ENCODE measurements around the gene SPATA9.
"Not testable (repeated sequence)": the region's sequence is repeated elsewhere in the genome, so short reads cannot be mapped to it uniquely, and the experiment has no call there.

Gene SPATA9

DNA sequence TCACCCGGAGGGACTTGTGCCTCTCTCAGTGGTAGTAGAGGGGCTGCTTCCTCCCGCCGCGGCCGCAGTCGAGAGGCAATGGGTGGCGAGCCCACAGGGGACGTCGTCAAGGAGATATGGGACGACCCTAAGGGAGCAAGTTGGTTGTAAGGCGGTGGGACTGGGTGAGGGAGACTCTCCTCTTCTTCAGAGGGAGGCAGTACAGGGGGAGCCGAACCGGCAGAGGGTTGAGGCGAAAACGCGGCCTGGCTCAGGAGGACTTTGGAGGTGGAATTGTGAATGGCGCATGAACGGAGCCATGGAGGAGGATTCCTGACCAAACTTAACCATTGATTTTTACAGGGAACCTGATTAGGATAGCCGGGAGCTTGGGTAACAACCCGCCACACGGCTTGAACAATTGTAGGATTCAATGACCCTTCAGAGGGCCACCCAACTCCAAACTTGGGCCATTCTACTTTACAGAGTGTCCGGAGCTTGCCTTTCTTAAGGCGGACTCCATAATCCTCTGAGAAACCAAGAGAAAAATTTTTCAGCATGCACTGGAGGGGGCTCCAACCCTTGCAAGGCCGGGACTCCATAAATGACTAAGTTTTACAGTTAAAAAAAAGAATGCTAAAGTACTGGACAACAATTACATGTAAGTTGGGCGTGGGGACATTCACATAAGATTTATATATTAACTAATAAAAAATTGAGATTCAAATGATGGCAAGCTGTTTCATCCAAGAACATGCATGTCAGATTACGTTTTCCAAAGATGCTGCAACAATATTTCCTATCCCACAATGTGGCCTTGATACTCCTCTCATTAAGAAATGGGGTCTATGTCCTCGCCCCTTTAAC, 28.9 kb upstream of the SPATA9 start (continued):
- TF ChIP-seq ZNF624 (tag by site-specific recombination; IDR thresholded peaks at IDR 0.05) (no peak), ZBTB21 (tag by site-specific recombination; IDR thresholded peaks at IDR 0.05) (no peak), PRDM1 (tag by site-specific recombination; IDR thresholded peaks at IDR 0.05) (no peak), ZNF585B (tag by site-specific recombination; IDR thresholded peaks at IDR 0.05) (no peak), ZNF792 (tag by site-specific recombination; IDR thresholded peaks at IDR 0.05) (no peak), ZNF530 (tag by site-specific recombination; IDR thresholded peaks at IDR 0.05; ENCODE audit: low read depth) (no peak), ZNF510 (tag by site-specific recombination; IDR thresholded peaks at IDR 0.05; ENCODE audit: insufficient replicate concordance) (no peak), ZNF423 (tag by site-specific recombination; IDR thresholded peaks at IDR 0.05) (peak; percentile 79), ZNF391 (tag by site-specific recombination; IDR thresholded peaks at IDR 0.05; ENCODE audit: borderline replicate concordance, low read depth) (no peak), ZSCAN30 (tag by site-specific recombination; IDR thresholded peaks at IDR 0.05) (peak; percentile 22; the same call in 1 of the 2 replicates), KLF10 (tag by site-specific recombination; IDR thresholded peaks at IDR 0.05) (no peak), ZNF211 (tag by site-specific recombination; IDR thresholded peaks at IDR 0.05; ENCODE audit: low read depth) (no peak), ZNF776 (tag by site-specific recombination; IDR thresholded peaks at IDR 0.05; ENCODE audit: borderline replicate concordance) (no peak)
- TF ChIP-seq, protein P1, sequence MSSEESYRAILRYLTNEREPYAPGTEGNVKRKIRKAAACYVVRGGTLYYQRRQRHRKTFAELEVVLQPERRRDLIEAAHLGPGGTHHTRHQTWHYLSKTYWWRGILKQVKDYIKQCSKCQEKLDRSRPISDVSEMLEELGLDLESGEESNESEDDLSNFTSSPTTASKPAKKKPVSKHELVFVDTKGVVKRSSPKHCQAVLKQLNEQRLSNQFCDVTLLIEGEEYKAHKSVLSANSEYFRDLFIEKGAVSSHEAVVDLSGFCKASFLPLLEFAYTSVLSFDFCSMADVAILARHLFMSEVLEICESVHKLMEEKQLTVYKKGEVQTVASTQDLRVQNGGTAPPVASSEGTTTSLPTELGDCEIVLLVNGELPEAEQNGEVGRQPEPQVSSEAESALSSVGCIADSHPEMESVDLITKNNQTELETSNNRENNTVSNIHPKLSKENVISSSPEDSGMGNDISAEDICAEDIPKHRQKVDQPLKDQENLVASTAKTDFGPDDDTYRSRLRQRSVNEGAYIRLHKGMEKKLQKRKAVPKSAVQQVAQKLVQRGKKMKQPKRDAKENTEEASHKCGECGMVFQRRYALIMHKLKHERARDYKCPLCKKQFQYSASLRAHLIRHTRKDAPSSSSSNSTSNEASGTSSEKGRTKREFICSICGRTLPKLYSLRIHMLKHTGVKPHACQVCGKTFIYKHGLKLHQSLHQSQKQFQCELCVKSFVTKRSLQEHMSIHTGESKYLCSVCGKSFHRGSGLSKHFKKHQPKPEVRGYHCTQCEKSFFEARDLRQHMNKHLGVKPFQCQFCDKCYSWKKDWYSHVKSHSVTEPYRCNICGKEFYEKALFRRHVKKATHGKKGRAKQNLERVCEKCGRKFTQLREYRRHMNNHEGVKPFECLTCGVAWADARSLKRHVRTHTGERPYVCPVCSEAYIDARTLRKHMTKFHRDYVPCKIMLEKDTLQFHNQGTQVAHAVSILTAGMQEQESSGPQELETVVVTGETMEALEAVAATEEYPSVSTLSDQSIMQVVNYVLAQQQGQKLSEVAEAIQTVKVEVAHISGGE (tag by site-specific recombination; conservative IDR thresholded peaks at IDR 0.05; ENCODE audit: low read depth) = peak; percentile 3; the same call in 1 of the 2 replicates
- TF ChIP-seq, protein P2, sequence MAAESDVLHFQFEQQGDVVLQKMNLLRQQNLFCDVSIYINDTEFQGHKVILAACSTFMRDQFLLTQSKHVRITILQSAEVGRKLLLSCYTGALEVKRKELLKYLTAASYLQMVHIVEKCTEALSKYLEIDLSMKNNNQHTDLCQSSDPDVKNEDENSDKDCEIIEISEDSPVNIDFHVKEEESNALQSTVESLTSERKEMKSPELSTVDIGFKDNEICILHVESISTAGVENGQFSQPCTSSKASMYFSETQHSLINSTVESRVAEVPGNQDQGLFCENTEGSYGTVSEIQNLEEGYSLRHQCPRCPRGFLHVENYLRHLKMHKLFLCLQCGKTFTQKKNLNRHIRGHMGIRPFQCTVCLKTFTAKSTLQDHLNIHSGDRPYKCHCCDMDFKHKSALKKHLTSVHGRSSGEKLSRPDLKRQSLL (tag by site-specific recombination; IDR thresholded peaks at IDR 0.05) = 0 out of 2 replicates have a peak, but pooled peaks have one; percentile 51
- TF ChIP-seq, protein P3, sequence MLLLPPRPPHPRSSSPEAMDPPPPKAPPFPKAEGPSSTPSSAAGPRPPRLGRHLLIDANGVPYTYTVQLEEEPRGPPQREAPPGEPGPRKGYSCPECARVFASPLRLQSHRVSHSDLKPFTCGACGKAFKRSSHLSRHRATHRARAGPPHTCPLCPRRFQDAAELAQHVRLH (tag by site-specific recombination; IDR thresholded peaks at IDR 0.05) = no peak

DNA sequence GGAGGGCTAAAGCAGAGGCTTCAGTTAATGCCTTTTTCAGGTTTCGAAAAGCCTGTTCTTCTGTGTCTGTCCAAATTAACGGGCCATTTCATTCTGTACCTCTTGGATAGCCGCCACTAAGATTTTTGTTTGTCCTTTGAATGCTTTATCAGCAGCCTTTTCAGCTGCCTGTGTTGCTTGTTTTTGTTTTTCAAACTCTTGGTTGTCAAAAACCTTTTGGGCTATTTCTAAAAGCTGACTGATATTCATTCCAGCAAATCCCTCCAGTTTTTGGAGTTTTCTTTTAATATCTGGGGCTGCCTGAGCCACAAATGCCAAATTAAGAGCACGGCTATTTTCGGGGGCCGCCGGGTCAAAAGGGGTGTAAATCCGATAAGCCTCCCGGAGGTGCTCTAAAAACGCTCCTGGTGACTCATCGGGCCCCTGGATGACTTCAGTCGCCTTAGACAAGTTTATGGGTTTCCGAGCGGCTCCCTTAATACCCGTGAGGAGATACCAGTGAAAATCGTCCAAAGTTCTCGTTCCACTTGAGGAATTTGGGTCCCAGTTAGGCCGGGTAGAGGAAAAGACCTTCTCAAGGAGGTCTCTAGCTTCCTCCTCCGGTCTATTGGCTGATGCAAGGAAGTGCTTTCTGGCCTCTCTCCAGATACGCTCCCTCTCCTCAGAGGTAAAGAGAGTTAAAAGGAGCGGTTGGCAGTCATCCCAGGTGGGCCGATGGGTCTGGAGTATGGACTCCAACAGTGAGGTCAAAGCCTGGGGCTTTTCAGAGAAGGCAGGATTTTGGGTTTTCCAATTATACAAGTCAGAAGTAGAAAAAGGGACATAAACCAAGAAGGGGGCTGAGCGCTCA, 28.1 kb upstream of the SPATA9 start:
- not testable (repeated sequence) for H3K36me3 ChIP-seq (ENCODE audit: control insufficient read depth in 2 of 2, insufficient read depth in 1 of 2, low read length in 2 of 2); H3K4me1 ChIP-seq (ENCODE audit: control insufficient read depth, insufficient read depth, low read length); H3K9me3 ChIP-seq (ENCODE audit: control insufficient read depth, insufficient read depth, low read depth, low read length)
- peak overlapping the region; percentile 18 for H3K4me3 ChIP-seq (ENCODE audit: low read depth, low read length)
- ChIA-PET CTCF (interaction anchor here (0.6 to 2.3 kb wide), 2 partner anchors 47 to 711 kb away, joined by 3 to 11 read pairs; no protein-coding TSS in a partner anchor), POLR2A (interaction anchor here (0.7 to 3.5 kb wide), 4 partner anchors 12 to 114 kb away, joined by 3 to 26 read pairs (median 5); partner anchors contain the start of genes RFESD and RHOBTB3)
- H3K27ac ChIP-seq (ENCODE audit: extremely low read depth, low read depth, low read length) = peak overlapping the region; percentile 50
- peak; percentile 31; the same call in 1 of the 2 replicates for TF ChIP-seq GLIS1 (tag by site-specific recombination; IDR thresholded peaks at IDR 0.05)
- TF ChIP-seq, protein P4, sequence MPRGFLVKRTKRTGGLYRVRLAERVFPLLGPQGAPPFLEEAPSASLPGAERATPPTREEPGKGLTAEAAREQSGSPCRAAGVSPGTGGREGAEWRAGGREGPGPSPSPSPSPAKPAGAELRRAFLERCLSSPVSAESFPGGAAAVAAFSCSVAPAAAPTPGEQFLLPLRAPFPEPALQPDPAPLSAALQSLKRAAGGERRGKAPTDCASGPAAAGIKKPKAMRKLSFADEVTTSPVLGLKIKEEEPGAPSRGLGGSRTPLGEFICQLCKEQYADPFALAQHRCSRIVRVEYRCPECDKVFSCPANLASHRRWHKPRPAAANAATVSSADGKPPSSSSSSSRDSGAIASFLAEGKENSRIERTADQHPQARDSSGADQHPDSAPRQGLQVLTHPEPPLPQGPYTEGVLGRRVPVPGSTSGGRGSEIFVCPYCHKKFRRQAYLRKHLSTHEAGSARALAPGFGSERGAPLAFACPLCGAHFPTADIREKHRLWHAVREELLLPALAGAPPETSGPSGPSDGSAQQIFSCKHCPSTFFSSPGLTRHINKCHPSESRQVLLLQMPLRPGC (tag by site-specific recombination; IDR thresholded peaks at IDR 0.05) = peak; percentile 66; the same call in 1 of the 2 replicates
- peak; percentile 71 for TF ChIP-seq FEZF1 (tag by site-specific recombination; IDR thresholded peaks at IDR 0.05)
- peak; percentile 77 for TF ChIP-seq ZNF366 (tag by site-specific recombination; conservative IDR thresholded peaks at IDR 0.05)
- peak; percentile 95 for TF ChIP-seq MYNN (tag by site-specific recombination; IDR thresholded peaks at IDR 0.05; ENCODE audit: borderline replicate concordance)
- TF ChIP-seq, protein P5, sequence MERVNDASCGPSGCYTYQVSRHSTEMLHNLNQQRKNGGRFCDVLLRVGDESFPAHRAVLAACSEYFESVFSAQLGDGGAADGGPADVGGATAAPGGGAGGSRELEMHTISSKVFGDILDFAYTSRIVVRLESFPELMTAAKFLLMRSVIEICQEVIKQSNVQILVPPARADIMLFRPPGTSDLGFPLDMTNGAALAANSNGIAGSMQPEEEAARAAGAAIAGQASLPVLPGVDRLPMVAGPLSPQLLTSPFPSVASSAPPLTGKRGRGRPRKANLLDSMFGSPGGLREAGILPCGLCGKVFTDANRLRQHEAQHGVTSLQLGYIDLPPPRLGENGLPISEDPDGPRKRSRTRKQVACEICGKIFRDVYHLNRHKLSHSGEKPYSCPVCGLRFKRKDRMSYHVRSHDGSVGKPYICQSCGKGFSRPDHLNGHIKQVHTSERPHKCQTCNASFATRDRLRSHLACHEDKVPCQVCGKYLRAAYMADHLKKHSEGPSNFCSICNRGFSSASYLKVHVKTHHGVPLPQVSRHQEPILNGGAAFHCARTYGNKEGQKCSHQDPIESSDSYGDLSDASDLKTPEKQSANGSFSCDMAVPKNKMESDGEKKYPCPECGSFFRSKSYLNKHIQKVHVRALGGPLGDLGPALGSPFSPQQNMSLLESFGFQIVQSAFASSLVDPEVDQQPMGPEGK (tag by site-specific recombination; IDR thresholded peaks at IDR 0.05) = peak; percentile 26
